Naive B cell (primary cell): ENCODE results near the gene FAM181A. TPM values are rescaled to one million over a fixed set of nuclear protein-coding genes. Genes with fewer than 3 reads are reported as not detected.

ENCODE experiments used
- ATAC-seq, 2 donors: fragments of 150-1000 bp; cut with Tn5 transposase; 2 replicates each; pipeline ENCODE4 v1.10.0; 2021; ENCODE audit warnings: low read depth in 2 of 2, mild to moderate bottlenecking in 2 of 2, moderate library complexity in 2 of 2
- DNase-seq: peaks from one replicate; pipeline ENCODE4 v3.0.0; 2022
- H3K27ac Mint-ChIP-seq, 6 donors: one replicate each; pipeline ENCODE4 v1.8.0; 2020 to 2022; ENCODE audit warnings: mild to moderate bottlenecking in 6 of 6, mixed read lengths in 6 of 6, moderate library complexity in 5 of 6, inconsistent platforms in 2 of 6
- H3K27me3 Mint-ChIP-seq, 3 donors: one replicate each; pipeline ENCODE4 v1.8.0; 2021 to 2022; ENCODE audit warnings: mixed read lengths in 3 of 3, mild to moderate bottlenecking in 1 of 3
- H3K36me3 Mint-ChIP-seq, 2 donors: one replicate each; pipeline ENCODE4 v1.8.0; 2020 to 2022; ENCODE audit warnings: mixed read lengths in 2 of 2, inconsistent platforms in 1 of 2, mild to moderate bottlenecking in 1 of 2
- H3K4me1 Mint-ChIP-seq, 3 donors: one replicate each; pipeline ENCODE4 v1.8.0; 2020 to 2022; ENCODE audit warnings: mixed read lengths in 3 of 3, inconsistent platforms in 1 of 3, mild to moderate bottlenecking in 1 of 3, moderate library complexity in 1 of 3
- H3K4me3 Mint-ChIP-seq, 8 donors: one replicate each; pipeline ENCODE4 v1.8.0; 2020 to 2022; ENCODE audit warnings: mild to moderate bottlenecking in 8 of 8, mixed read lengths in 8 of 8, moderate library complexity in 8 of 8, inconsistent platforms in 2 of 8
- H3K9me3 Mint-ChIP-seq, 7 donors: one replicate each; pipeline ENCODE4 v1.8.0; 2020 to 2022; ENCODE audit warnings: mixed read lengths in 7 of 7, mild to moderate bottlenecking in 5 of 7, inconsistent platforms in 2 of 7, moderate library complexity in 1 of 7
- polyA plus RNA-seq, 6 donors: library from polyadenylated mRNA; unstranded; fragments of 300-500 nt; fragmentation: Illumina TruSeq; gene quantifications; one replicate each; pipeline ENCODE4 v1.2.3, GENCODE V29; 2021; ENCODE audit warnings: low read depth in 6 of 6

Gene FAM181A
- polyA plus RNA-seq, 6 donors from 2014 or later, result not detected

GRCh38 chr14:93967637-93968250 lies 40.6 kb downstream of the FAM181A start:
- Mint-ChIP-seq H3K4me1 (peaks cover 55 to 88% (median 76%) of the 10 kb centered on the region in 3 donors), H3K27me3 (peaks cover 0 to 8% (median 0%) of the 10 kb centered on the region in 3 donors), H3K4me3 (peak overlapping the region; percentile 52 to 93 (median 82)), H3K27ac (peak overlapping the region; percentile 14 to 98 (median 96)), H3K36me3 (no peaks in the 10 kb centered on the region), H3K9me3 (peaks cover 0 to 7% (median 0%) of the 10 kb centered on the region in 7 donors)
- DNase-seq (peak; percentile 82), ATAC-seq (peak; percentile 72 to 78)

GRCh38 chr14:93969082-93969828 lies 42.1 kb downstream of the FAM181A start:
- Mint-ChIP-seq H3K4me3 (peak overlapping the region; percentile 3 to 93 (median 41)), H3K9me3 (peaks cover 0 to 7% (median 0%) of the 10 kb centered on the region in 7 donors), H3K27ac (peak overlapping the region in 5 of 6 donors; percentile 53 to 98 (median 79)), H3K4me1 (peaks cover 43 to 72% (median 62%) of the 10 kb centered on the region in 3 donors), H3K36me3 (no peaks in the 10 kb centered on the region), H3K27me3 (peaks cover 4 to 23% (median 15%) of the 10 kb centered on the region in 3 donors)
- ATAC-seq (peak; percentile 34 to 38), DNase-seq (peak; percentile 57)

GRCh38 chr14:93970585-93970964 lies 43.4 kb downstream of the FAM181A start:
- H3K4me3 Mint-ChIP-seq, result peak overlapping the region; percentile 85 to 93 (median 90)
- peak overlapping the region in 5 of 6 donors; percentile 71 to 96 (median 88) for H3K27ac Mint-ChIP-seq
- peaks cover 7 to 33% (median 24%) of the 10 kb centered on the region in 3 donors for H3K27me3 Mint-ChIP-seq
- H3K36me3 Mint-ChIP-seq, result peaks cover 0 to 3% of the 10 kb centered on the region in 2 donors
- peaks cover 37 to 64% (median 51%) of the 10 kb centered on the region in 3 donors for H3K4me1 Mint-ChIP-seq
- H3K9me3 Mint-ChIP-seq, result no peaks in the 10 kb centered on the region
- ATAC-seq (peak; percentile 41 to 54), DNase-seq (peak; percentile 54)

- Mint-ChIP-seq H3K36me3 (peaks cover 0 to 8% of the 10 kb centered on the region in 2 donors), H3K4me1 (peaks cover 42 to 64% (median 46%) of the 10 kb centered on the region in 3 donors), H3K27ac (peak overlapping the region in 5 of 6 donors; percentile 30 to 96 (median 83)), H3K27me3 (peaks cover 12 to 39% (median 29%) of the 10 kb centered on the region in 3 donors), H3K4me3 (peak overlapping the region; percentile 85 to 93 (median 90)), H3K9me3 (peaks cover 0 to 1% (median 0%) of the 10 kb centered on the region in 7 donors)
- DNase-seq (peak; percentile 39), ATAC-seq (peak; percentile 22 to 24)
These were observed 44.0 kb downstream of the FAM181A start for GRCh38 chr14:93970965-93971634.

- Mint-ChIP-seq H3K4me1 (peaks cover 43 to 64% (median 49%) of the 10 kb centered on the region in 3 donors), H3K27ac (peak overlapping the region in 2 of 6 donors; percentile 71 to 96), H3K9me3 (peaks cover under 1 to 5% (median 2%) of the 10 kb centered on the region in 7 donors), H3K36me3 (peaks cover 0 to 12% of the 10 kb centered on the region in 2 donors), H3K27me3 (peaks cover 14 to 44% (median 35%) of the 10 kb centered on the region in 3 donors), H3K4me3 (peak overlapping the region; percentile 85 to 93 (median 90))
- ATAC-seq (no peak), DNase-seq (no peak)
These were observed 44.5 kb downstream of the FAM181A start for GRCh38 chr14:93971635-93972027.

- ATAC-seq (no peak), DNase-seq (no peak)
- Mint-ChIP-seq H3K4me3 (peak overlapping the region in 2 of 8 donors; percentile 4 to 47), H3K9me3 (peaks cover 3 to 16% (median 6%) of the 10 kb centered on the region in 7 donors), H3K36me3 (peaks cover 0 to 22% of the 10 kb centered on the region in 2 donors), H3K4me1 (peaks cover 42 to 63% (median 47%) of the 10 kb centered on the region in 3 donors), H3K27me3 (peaks cover 14 to 54% (median 41%) of the 10 kb centered on the region in 3 donors), H3K27ac (no peak overlapping the region)
These were observed 45.6 kb downstream of the FAM181A start for GRCh38 chr14:93972618-93973205.

GRCh38 chr14:93973607-93974006 lies 46.5 kb downstream of the FAM181A start:
- Mint-ChIP-seq H3K4me1 (peaks cover 40 to 63% (median 47%) of the 10 kb centered on the region in 3 donors), H3K27ac (no peak overlapping the region), H3K36me3 (peaks cover 0 to 24% of the 10 kb centered on the region in 2 donors), H3K27me3 (peaks cover 21 to 54% (median 41%) of the 10 kb centered on the region in 3 donors), H3K9me3 (peaks cover 3 to 25% (median 14%) of the 10 kb centered on the region in 7 donors), H3K4me3 (no peak overlapping the region)
- no peak for DNase-seq
- no peak for ATAC-seq

- Mint-ChIP-seq H3K4me1 (peaks cover 33 to 63% (median 47%) of the 10 kb centered on the region in 3 donors), H3K27me3 (peaks cover 22 to 54% (median 41%) of the 10 kb centered on the region in 3 donors), H3K4me3 (no peak overlapping the region), H3K36me3 (peaks cover 0 to 24% of the 10 kb centered on the region in 2 donors), H3K9me3 (peaks cover 3 to 26% (median 16%) of the 10 kb centered on the region in 7 donors), H3K27ac (no peak overlapping the region)
- ATAC-seq (no peak), DNase-seq (no peak)
These were observed 47.2 kb downstream of the FAM181A start for GRCh38 chr14:93974299-93974698.

- H3K27me3 Mint-ChIP-seq, result peaks cover 25 to 54% (median 41%) of the 10 kb centered on the region in 3 donors
- ATAC-seq (no peak), DNase-seq (no peak)
- peak overlapping the region in 1 of 8 donors; percentile 44 for H3K4me3 Mint-ChIP-seq
- peaks cover 0 to 24% of the 10 kb centered on the region in 2 donors for H3K36me3 Mint-ChIP-seq
- peaks cover 32 to 59% (median 43%) of the 10 kb centered on the region in 3 donors for H3K4me1 Mint-ChIP-seq
- H3K27ac Mint-ChIP-seq, result no peak overlapping the region
- peaks cover 3 to 26% (median 16%) of the 10 kb centered on the region in 7 donors for H3K9me3 Mint-ChIP-seq
These were observed 47.7 kb downstream of the FAM181A start for GRCh38 chr14:93974833-93975232.

GRCh38 chr14:93975791-93976476 lies 48.8 kb downstream of the FAM181A start:
- Mint-ChIP-seq H3K4me1 (peaks cover 24 to 52% (median 32%) of the 10 kb centered on the region in 3 donors), H3K9me3 (peaks cover 3 to 26% (median 16%) of the 10 kb centered on the region in 7 donors), H3K4me3 (peak overlapping the region in 2 of 8 donors; percentile 31 to 62), H3K27ac (no peak overlapping the region), H3K27me3 (peaks cover 34 to 60% (median 50%) of the 10 kb centered on the region in 3 donors), H3K36me3 (peaks cover 0 to 24% of the 10 kb centered on the region in 2 donors)
- DNase-seq (no peak), ATAC-seq (no peak)

- Mint-ChIP-seq H3K36me3 (peaks cover 0 to 24% of the 10 kb centered on the region in 2 donors), H3K9me3 (peaks cover 3 to 26% (median 16%) of the 10 kb centered on the region in 7 donors)
- no peak for ATAC-seq
These were observed 49.4 kb downstream of the FAM181A start, which contains the start of gene ASB2 for GRCh38 chr14:93976477-93977057. Gene ASB2, minus strand, starts transcription at chr14:93976570. Its CDS starts 12,031 bp downstream, at chr14:93964539.

More at GRCh38 chr14:93976477-93977057, 49.4 kb downstream of the FAM181A start, which contains the start of gene ASB2:
- Mint-ChIP-seq H3K4me3 (peak within 1 kb of the TSS in 4 of 8 donors; percentile 0 to 68 (median 38)), H3K27me3 (peaks cover 37 to 66% (median 56%) of the 10 kb centered on the region in 3 donors), H3K27ac (peak within 1 kb of the TSS in 4 of 6 donors; percentile 21 to 88 (median 53)), H3K4me1 (peaks cover 20 to 45% (median 26%) of the 10 kb centered on the region in 3 donors)
- no peak for DNase-seq
